GM06990 (cell line): ENCODE results near the gene ARG2.

Experiments
- DNase-seq: peaks from one replicate; pipeline ENCODE4 v3.0.0-alpha.2; 2011; ENCODE audit not compliant: insufficient read length; ENCODE audit errors: extremely low read depth
- H3K27me3 ChIP-seq: replicated peaks from 2 replicates; pipeline ENCODE4 v1.6.0; 2011; ENCODE audit warnings: low read length; ENCODE audit not compliant: control insufficient read depth, insufficient read depth
- H3K36me3 ChIP-seq: 2 replicates; pipeline ENCODE4 v1.5.1; 2011; ENCODE audit warnings: low read length; ENCODE audit not compliant: control insufficient read depth, insufficient read depth
- H3K4me3 ChIP-seq: replicated peaks from 2 replicates; pipeline ENCODE4 v1.5.1; 2011; ENCODE audit warnings: low read depth, mild to moderate bottlenecking, control low read depth, low read length
- TF ChIP-seq, protein P1 (sequence below): IDR thresholded peaks from 2 replicates; pipeline ENCODE4 v1.5.1; 2011; ENCODE audit warnings: low read length, control low read depth, mild to moderate bottlenecking, inconsistent platforms; ENCODE audit not compliant: insufficient read depth, poor library complexity, severe bottlenecking

The ARG2 gene

DNA sequence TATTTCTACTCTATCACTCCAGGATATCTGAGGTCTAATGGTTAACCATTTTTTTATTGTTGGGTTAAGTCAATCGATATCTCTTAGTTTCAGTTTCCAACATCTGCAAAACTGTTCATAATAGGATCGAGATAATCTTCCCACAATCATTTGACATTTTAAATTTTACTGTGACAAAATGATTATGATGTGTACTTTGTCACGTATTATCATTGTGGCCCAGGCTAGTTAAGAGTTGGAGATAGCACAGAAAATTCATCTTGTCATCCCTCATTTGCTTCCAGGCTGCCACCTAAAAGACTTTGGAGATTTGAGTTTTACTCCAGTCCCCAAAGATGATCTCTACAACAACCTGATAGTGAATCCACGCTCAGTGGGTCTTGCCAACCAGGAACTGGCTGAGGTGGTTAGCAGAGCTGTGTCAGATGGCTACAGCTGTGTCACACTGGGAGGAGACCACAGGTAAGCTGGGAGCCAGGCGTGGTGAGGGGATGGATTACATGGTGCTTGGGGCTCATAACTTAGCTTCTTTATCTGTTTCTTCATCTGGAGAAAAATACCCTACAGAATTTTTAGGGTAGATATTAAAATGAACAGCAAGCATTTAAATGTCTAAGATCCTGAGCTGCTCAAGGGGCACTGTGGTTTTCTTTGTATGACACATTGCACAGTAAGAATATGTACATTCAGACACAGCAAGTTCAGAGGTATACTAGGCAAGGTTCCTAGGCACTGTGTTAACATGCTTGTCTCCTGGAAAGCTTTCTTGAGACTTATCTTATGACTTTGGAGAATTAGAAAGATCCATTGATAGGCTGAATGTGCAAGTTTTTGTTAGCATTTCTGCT is 22.4 kb downstream of the ARG2 start:
- no peaks in the 10 kb centered on the region for H3K36me3 ChIP-seq
- TF ChIP-seq, protein P1, sequence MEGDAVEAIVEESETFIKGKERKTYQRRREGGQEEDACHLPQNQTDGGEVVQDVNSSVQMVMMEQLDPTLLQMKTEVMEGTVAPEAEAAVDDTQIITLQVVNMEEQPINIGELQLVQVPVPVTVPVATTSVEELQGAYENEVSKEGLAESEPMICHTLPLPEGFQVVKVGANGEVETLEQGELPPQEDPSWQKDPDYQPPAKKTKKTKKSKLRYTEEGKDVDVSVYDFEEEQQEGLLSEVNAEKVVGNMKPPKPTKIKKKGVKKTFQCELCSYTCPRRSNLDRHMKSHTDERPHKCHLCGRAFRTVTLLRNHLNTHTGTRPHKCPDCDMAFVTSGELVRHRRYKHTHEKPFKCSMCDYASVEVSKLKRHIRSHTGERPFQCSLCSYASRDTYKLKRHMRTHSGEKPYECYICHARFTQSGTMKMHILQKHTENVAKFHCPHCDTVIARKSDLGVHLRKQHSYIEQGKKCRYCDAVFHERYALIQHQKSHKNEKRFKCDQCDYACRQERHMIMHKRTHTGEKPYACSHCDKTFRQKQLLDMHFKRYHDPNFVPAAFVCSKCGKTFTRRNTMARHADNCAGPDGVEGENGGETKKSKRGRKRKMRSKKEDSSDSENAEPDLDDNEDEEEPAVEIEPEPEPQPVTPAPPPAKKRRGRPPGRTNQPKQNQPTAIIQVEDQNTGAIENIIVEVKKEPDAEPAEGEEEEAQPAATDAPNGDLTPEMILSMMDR: no peak
- no peak overlapping the region for H3K4me3 ChIP-seq
- no peak for DNase-seq
- no peaks in the 10 kb centered on the region for H3K27me3 ChIP-seq

DNA sequence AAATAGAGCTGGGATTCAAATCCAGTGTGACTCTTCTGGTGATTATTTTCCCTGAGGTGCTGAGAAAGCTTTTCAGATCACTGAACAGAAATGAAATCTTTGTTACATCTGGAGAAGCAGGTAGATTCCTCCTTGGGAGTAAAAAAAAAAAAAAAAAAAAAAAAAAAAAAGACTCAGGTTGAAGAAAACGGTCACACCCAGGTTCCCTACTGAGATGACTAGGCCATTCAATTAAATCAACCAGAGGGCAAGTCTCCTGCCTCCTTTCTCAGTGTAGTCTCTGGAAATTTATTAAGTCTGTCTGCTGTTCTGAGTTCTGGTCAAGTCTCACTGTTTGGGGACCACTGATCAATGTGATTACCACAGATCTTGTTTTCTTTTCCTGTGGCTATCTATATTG is 24.0 kb downstream of the ARG2 start:
- TF ChIP-seq, protein P1: no peak
- Histone ChIP-seq H3K27me3 (no peaks in the 10 kb centered on the region), H3K4me3 (no peak overlapping the region), H3K36me3 (no peaks in the 10 kb centered on the region)
- DNase-seq: no peak

DNA sequence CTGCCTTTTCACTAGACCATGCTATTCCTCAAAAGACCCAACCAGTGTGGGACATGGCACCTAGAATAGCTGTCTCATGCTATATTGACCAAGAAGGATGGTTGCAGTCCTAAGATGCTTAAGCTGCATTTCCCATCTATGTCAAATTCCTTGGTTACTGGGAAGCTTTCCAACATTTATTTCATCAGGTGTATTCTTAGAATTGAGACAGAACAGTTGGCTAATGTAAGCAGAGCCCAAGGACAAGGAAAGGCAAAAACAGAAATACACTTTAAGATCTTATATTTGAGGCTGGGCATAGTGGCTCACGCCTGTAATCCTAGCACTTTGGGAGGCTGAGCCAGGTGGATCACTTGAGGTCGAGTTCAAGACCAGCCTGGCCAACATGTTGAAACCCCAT is 24.7 kb downstream of the ARG2 start:
- Histone ChIP-seq H3K4me3 (no peak overlapping the region), H3K27me3 (no peaks in the 10 kb centered on the region), H3K36me3 (no peaks in the 10 kb centered on the region)
- TF ChIP-seq, protein P1: no peak
- DNase-seq: no peak

DNA sequence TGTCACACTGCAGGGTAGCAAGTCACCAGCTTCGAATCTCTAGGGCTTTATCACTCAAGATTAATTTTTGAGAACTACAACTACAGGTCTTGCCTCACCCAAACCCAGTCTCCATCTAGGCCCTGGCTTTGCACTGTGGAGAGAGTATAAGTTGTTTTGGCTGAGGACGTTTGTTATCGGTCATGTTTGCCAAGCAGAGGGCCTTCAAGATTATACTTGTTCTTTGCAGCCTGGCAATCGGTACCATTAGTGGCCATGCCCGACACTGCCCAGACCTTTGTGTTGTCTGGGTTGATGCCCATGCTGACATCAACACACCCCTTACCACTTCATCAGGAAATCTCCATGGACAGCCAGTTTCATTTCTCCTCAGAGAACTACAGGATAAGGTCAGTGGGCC is 25.7 kb downstream of the ARG2 start:
- TF ChIP-seq, protein P1: no peak
- no peak for DNase-seq
- Histone ChIP-seq H3K36me3 (no peaks in the 10 kb centered on the region; the same call in 1 of the 2 replicates), H3K4me3 (no peak overlapping the region), H3K27me3 (no peaks in the 10 kb centered on the region)

DNA sequence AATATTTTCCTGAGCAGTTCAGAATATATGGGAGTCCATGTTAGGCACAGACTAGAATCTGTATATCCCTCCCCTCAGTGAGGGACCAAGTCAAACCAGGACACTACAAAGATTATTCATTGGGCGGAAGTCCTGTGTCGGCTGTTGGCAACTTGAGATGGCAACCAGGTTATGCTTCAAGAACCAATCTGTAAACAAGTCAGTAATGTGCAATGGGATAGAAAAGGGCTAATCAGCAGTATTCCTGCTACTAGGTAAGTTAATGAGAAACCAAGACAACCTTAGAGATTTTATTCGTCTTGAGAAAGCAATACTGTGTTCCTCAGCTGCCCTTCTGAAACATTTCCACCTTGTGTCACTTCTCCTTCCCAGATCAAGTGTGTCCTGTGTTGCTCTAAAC is 26.4 kb downstream of the ARG2 start:
- Histone ChIP-seq H3K36me3 (peaks cover 4% of the 10 kb centered on the region), H3K27me3 (no peaks in the 10 kb centered on the region), H3K4me3 (no peak overlapping the region)
- TF ChIP-seq, protein P1: no peak
- DNase-seq: no peak
